ENCODE data around the gene VWA8. TPM values are rescaled to one million over a fixed set of nuclear protein-coding genes. Genes with fewer than 3 reads are reported as not detected.

The VWA8 gene
- total and polyA plus RNA-seq, 4 donors = 4.7 to 26.3 (median 11.9) TPM

DNA sequence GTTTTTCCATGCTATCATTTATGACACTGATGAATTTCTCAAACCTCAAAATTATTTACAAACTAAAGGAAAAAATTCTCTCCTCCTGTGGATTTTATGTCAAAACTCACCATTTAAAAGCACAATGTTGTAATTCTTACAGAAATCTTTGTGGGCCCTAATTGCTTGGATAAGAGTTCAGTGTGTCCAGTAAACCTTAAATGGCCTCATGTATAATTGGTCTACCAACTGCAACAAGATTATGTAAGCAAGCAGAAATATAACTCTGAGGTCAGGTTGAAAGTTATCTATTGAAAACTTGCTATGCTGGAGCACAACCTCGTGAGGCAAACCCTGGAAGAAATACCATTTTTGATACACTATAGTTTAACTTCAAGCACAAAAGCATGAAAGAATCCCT is 22.0 kb downstream of the VWA8 start:
- H3K27me3 ChIP-seq (ENCODE audit: control insufficient read depth in 3 of 3, insufficient read depth in 3 of 3, low read length in 2 of 3) = no peaks in the 10 kb centered on the region
- H3K9ac ChIP-seq (ENCODE audit: insufficient read depth in 1 of 2, low read length in 2 of 2) = no peak overlapping the region
- TF ChIP-seq, protein P1, sequence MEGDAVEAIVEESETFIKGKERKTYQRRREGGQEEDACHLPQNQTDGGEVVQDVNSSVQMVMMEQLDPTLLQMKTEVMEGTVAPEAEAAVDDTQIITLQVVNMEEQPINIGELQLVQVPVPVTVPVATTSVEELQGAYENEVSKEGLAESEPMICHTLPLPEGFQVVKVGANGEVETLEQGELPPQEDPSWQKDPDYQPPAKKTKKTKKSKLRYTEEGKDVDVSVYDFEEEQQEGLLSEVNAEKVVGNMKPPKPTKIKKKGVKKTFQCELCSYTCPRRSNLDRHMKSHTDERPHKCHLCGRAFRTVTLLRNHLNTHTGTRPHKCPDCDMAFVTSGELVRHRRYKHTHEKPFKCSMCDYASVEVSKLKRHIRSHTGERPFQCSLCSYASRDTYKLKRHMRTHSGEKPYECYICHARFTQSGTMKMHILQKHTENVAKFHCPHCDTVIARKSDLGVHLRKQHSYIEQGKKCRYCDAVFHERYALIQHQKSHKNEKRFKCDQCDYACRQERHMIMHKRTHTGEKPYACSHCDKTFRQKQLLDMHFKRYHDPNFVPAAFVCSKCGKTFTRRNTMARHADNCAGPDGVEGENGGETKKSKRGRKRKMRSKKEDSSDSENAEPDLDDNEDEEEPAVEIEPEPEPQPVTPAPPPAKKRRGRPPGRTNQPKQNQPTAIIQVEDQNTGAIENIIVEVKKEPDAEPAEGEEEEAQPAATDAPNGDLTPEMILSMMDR (IDR thresholded peaks at IDR 0.05; ENCODE audit: control extremely low read depth, extremely low read depth) = no peak
- peaks cover 0 to 8% (median 4%) of the 10 kb centered on the region in 4 donors for H3K36me3 ChIP-seq (ENCODE audit: control insufficient read depth in 4 of 4, insufficient read depth in 4 of 4, low read length in 4 of 4)
- no peak overlapping the region for H3K27ac ChIP-seq (ENCODE audit: low read depth in 1 of 2, low read length in 1 of 2)
- H3K9me3 ChIP-seq (ENCODE audit: control insufficient read depth in 4 of 4, insufficient read depth in 3 of 4, low read length in 3 of 4) = no peaks in the 10 kb centered on the region
- 89 to 92% methylated on average over 1 of the region's 1 CpG for WGBS, 2 donors
- H3K4me3 ChIP-seq = no peak overlapping the region
- no peak for DNase-seq
- ATAC-seq (ENCODE audit: insufficient read depth, low FRiP score) = no peak
- H3K4me1 ChIP-seq (ENCODE audit: control insufficient read depth in 5 of 5, insufficient read depth in 5 of 5, low read length in 5 of 5) = peaks cover 0 to 10% (median 0%) of the 10 kb centered on the region in 5 donors

DNA sequence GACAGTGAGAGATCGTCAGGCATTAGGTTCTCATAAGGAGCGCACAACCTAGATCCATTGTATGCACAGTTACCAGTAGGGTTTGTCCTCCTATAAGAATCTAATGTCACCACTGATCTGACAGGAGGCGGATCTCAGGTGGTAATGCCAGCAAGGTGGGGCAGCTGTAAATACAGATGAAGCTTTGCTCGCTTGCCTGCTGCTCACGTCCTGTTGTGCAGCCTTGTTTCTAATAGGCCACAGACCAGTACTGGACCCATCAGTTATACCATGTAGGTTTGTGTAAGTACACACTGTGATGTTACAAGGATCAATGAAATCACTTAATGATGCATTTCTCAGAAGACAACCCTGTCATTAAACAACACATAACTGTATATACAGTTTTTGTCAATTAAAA is 23.5 kb downstream of the VWA8 start:
- H3K4me1 ChIP-seq (ENCODE audit: control insufficient read depth in 5 of 5, insufficient read depth in 5 of 5, low read length in 5 of 5) = peaks cover 0 to 6% (median 0%) of the 10 kb centered on the region in 5 donors
- WGBS, 2 donors = 98 to 99% methylated on average over 5 of the region's 5 CpGs
- H3K36me3 ChIP-seq (ENCODE audit: control insufficient read depth in 4 of 4, insufficient read depth in 4 of 4, low read length in 4 of 4) = peaks cover 0 to 8% (median 2%) of the 10 kb centered on the region in 4 donors
- TF ChIP-seq, protein P1 (IDR thresholded peaks at IDR 0.05; ENCODE audit: control extremely low read depth, extremely low read depth) = no peak
- H3K9me3 ChIP-seq (ENCODE audit: control insufficient read depth in 4 of 4, insufficient read depth in 3 of 4, low read length in 3 of 4) = no peaks in the 10 kb centered on the region
- H3K27me3 ChIP-seq (ENCODE audit: control insufficient read depth in 3 of 3, insufficient read depth in 3 of 3, low read length in 2 of 3) = no peaks in the 10 kb centered on the region
- H3K9ac ChIP-seq (ENCODE audit: insufficient read depth in 1 of 2, low read length in 2 of 2) = no peak overlapping the region
- no peak for DNase-seq
- no peak overlapping the region for H3K4me3 ChIP-seq
- H3K27ac ChIP-seq (ENCODE audit: low read depth in 1 of 2, low read length in 1 of 2) = no peak overlapping the region
- no peak for ATAC-seq (ENCODE audit: insufficient read depth, low FRiP score)

DNA sequence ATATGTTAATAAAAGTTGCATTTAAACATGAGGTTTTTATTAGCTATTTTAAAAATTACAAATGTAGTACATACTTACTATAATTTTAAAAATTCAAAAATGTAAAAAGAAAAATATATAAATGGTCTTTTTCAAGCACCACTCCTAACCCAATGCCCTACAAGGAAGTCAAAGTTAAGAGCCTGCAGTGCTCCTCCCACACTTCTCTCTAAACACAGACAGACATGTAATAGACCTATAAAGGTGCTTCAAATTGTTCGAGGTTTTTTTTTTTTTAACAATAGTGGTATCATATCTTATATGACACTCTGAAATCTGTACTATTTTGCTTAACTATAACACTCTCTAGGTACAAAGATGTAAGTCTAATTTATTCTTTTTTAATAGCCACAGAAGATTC is 25.4 kb downstream of the VWA8 start:
- 77 to 78% methylated on average over 1 of the region's 1 CpG for WGBS, 2 donors
- Histone ChIP-seq H3K4me3 (no peak overlapping the region), H3K36me3 (ENCODE audit: control insufficient read depth in 4 of 4, insufficient read depth in 4 of 4, low read length in 4 of 4) (peaks cover 0 to 8% (median 0%) of the 10 kb centered on the region in 4 donors), H3K27me3 (ENCODE audit: control insufficient read depth in 3 of 3, insufficient read depth in 3 of 3, low read length in 2 of 3) (no peaks in the 10 kb centered on the region), H3K9me3 (ENCODE audit: control insufficient read depth in 4 of 4, insufficient read depth in 3 of 4, low read length in 3 of 4) (no peaks in the 10 kb centered on the region), H3K4me1 (ENCODE audit: control insufficient read depth in 5 of 5, insufficient read depth in 5 of 5, low read length in 5 of 5) (peaks cover 0 to 4% (median 0%) of the 10 kb centered on the region in 5 donors), H3K9ac (ENCODE audit: insufficient read depth in 1 of 2, low read length in 2 of 2) (no peak overlapping the region), H3K27ac (ENCODE audit: low read depth in 1 of 2, low read length in 1 of 2) (no peak overlapping the region)
- no peak for DNase-seq
- ATAC-seq (ENCODE audit: insufficient read depth, low FRiP score) = no peak
- TF ChIP-seq, protein P1 (IDR thresholded peaks at IDR 0.05; ENCODE audit: control extremely low read depth, extremely low read depth) = no peak

DNA sequence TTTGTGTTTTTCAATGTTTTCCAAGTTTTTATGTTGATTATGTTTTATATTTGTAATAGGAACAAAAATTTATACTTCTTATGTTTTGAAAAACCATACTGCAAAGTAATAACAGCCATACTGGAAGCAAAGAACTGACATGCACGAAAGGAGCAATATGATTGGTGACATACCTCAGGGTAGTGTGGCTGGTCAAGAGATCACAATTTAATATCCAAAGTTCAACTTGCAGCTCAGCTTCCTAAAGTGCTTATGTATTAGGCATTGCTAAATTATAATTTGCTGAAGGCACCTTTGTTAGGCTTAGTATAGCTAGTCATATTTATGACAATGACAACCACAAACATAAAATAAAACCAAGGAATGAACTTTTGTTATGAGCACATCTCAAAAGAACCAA is 25.9 kb downstream of the VWA8 start:
- DNase-seq = no peak
- H3K27me3 ChIP-seq (ENCODE audit: control insufficient read depth in 3 of 3, insufficient read depth in 3 of 3, low read length in 2 of 3) = no peaks in the 10 kb centered on the region
- H3K9ac ChIP-seq (ENCODE audit: insufficient read depth in 1 of 2, low read length in 2 of 2) = no peak overlapping the region
- TF ChIP-seq, protein P1 (IDR thresholded peaks at IDR 0.05; ENCODE audit: control extremely low read depth, extremely low read depth) = no peak
- peaks cover 0 to 4% (median 0%) of the 10 kb centered on the region in 5 donors for H3K4me1 ChIP-seq (ENCODE audit: control insufficient read depth in 5 of 5, insufficient read depth in 5 of 5, low read length in 5 of 5)
- H3K4me3 ChIP-seq = no peak overlapping the region
- no peak for ATAC-seq (ENCODE audit: insufficient read depth, low FRiP score)
- H3K36me3 ChIP-seq (ENCODE audit: control insufficient read depth in 4 of 4, insufficient read depth in 4 of 4, low read length in 4 of 4) = peaks cover 0 to 8% (median 0%) of the 10 kb centered on the region in 4 donors
- WGBS, 2 donors = 98 to 100% methylated on average over 1 of the region's 1 CpG
- H3K27ac ChIP-seq (ENCODE audit: low read depth in 1 of 2, low read length in 1 of 2) = no peak overlapping the region
- H3K9me3 ChIP-seq (ENCODE audit: control insufficient read depth in 4 of 4, insufficient read depth in 3 of 4, low read length in 3 of 4) = no peaks in the 10 kb centered on the region

Data from lung (tissue), 12 donors.